LHCN-M2 (cell line): Measurements from ENCODE around the gene SPATS2. TPM values are rescaled to one million over a fixed set of nuclear protein-coding genes. Genes with fewer than 3 reads are reported as not detected.
"Not testable (repeated sequence)": the region's sequence is repeated elsewhere in the genome, so short reads cannot be mapped to it uniquely, and the experiment has no call there.

Experiments
- DNase-seq: peaks from one replicate; pipeline ENCODE4 v3.0.0-alpha.2; 2012; ENCODE audit warnings: low read depth
- total RNA-seq: library from RNA; depleted of rRNA; stranded (reverse); fragments of >200 nt; gene quantifications from 2 replicates; pipeline ENCODE4 v1.2.3, GENCODE V29; 2014

Gene SPATS2
- total RNA-seq, 1 experiment from 2014 or later = 27.6 TPM

- peak; percentile 13 for DNase-seq
Observed at GRCh38 chr12:49403971-49404450, 36.7 kb downstream of the SPATS2 start.

- DNase-seq = no peak
Observed at GRCh38 chr12:49404956-49405355, 37.7 kb downstream of the SPATS2 start.

GRCh38 chr12:49410818-49411217 lies 43.6 kb downstream of the SPATS2 start:
- no peak for DNase-seq

GRCh38 chr12:49413010-49413409 lies 45.7 kb downstream of the SPATS2 start:
- no peak for DNase-seq

GRCh38 chr12:49413796-49414195 lies 46.5 kb downstream of the SPATS2 start:
- DNase-seq = no peak

- DNase-seq = no peak
Observed at GRCh38 chr12:49414364-49414763, 47.1 kb downstream of the SPATS2 start.

GRCh38 chr12:49415521-49415970 lies 48.3 kb downstream of the SPATS2 start:
- DNase-seq = no peak

- no peak for DNase-seq
Observed at GRCh38 chr12:49416892-49417291, 49.6 kb downstream of the SPATS2 start.

GRCh38 chr12:49417558-49417957 lies 50.3 kb downstream of the SPATS2 start:
- DNase-seq = no peak

- no peak for DNase-seq
Observed at GRCh38 chr12:49420556-49420955, 53.3 kb downstream of the SPATS2 start.

GRCh38 chr12:49422114-49422513 lies 54.9 kb downstream of the SPATS2 start:
- DNase-seq = no peak

GRCh38 chr12:49428793-49429192 lies 61.5 kb downstream of the SPATS2 start:
- DNase-seq = peak; percentile 91

GRCh38 chr12:49432616-49433015 lies 65.4 kb downstream of the SPATS2 start:
- DNase-seq = no peak

GRCh38 chr12:49436799-49437198 lies 69.5 kb downstream of the SPATS2 start:
- not testable (repeated sequence) for DNase-seq

GRCh38 chr12:49439042-49439441 lies 71.8 kb downstream of the SPATS2 start:
- DNase-seq = no peak

- no peak for DNase-seq
Observed at GRCh38 chr12:49440035-49440434, 72.8 kb downstream of the SPATS2 start.

- no peak for DNase-seq
Observed at GRCh38 chr12:49442915-49443314, 75.7 kb downstream of the SPATS2 start.

- DNase-seq = no peak
Observed at GRCh38 chr12:49446571-49446970, 79.3 kb downstream of the SPATS2 start.

GRCh38 chr12:49448858-49449257 lies 81.6 kb downstream of the SPATS2 start:
- DNase-seq = no peak

GRCh38 chr12:49451468-49452259 lies 84.4 kb downstream of the SPATS2 start:
- no peak for DNase-seq

- no peak for DNase-seq
Observed at GRCh38 chr12:49455501-49455900, 88.2 kb downstream of the SPATS2 start.

- no peak for DNase-seq
Observed at GRCh38 chr12:49456131-49456679, 88.9 kb downstream of the SPATS2 start.

- no peak for DNase-seq
Observed at GRCh38 chr12:49458816-49459215, 91.6 kb downstream of the SPATS2 start.
